GM18909 (cell line): Measurements from ENCODE around the gene TCN1.
"Not testable (repeated sequence)": the region's sequence is repeated elsewhere in the genome, so short reads cannot be mapped to it uniquely, and the experiment has no call there.

Experiments used
- ATAC-seq: cut with Tn5 transposase; IDR thresholded peaks from one replicate; pipeline ENCODE4 v1.9.1; 2021; ENCODE audit warnings: mild to moderate bottlenecking; ENCODE audit not compliant: unreplicated experiment, poor library complexity

Gene TCN1

GRCh38 chr11:59857439-59858434, 8.6 kb downstream of the TCN1 start:
- ATAC-seq = no peak

- ATAC-seq = no peak
These were observed 11.4 kb downstream of the TCN1 start for GRCh38 chr11:59854871-59855270.

- ATAC-seq = not testable (repeated sequence)
These were observed 14.9 kb downstream of the TCN1 start for GRCh38 chr11:59851416-59851815.

GRCh38 chr11:59849551-59849950, 16.7 kb downstream of the TCN1 start:
- ATAC-seq = not testable (repeated sequence)

- peak; percentile 46 for ATAC-seq
These were observed 17.2 kb downstream of the TCN1 start for GRCh38 chr11:59849129-59849528.

- ATAC-seq = not testable (repeated sequence)
These were observed 17.8 kb downstream of the TCN1 start for GRCh38 chr11:59848439-59848838.

GRCh38 chr11:59847626-59848025, 18.7 kb downstream of the TCN1 start:
- no peak for ATAC-seq

GRCh38 chr11:59846556-59846955, 19.7 kb downstream of the TCN1 start:
- no peak for ATAC-seq

GRCh38 chr11:59845399-59845798, 20.9 kb downstream of the TCN1 start, which contains the start of gene CBLIF:
Gene CBLIF, minus strand, starts transcription at chr11:59845499. Its CDS starts 46 bp downstream, at chr11:59845453.
- ATAC-seq = no peak

GRCh38 chr11:59842316-59842715, 24.0 kb downstream of the TCN1 start:
- ATAC-seq = no peak

- ATAC-seq = peak; percentile 80
These were observed 24.8 kb downstream of the TCN1 start for GRCh38 chr11:59841514-59841913.

- ATAC-seq = no peak
These were observed 26.7 kb downstream of the TCN1 start for GRCh38 chr11:59839615-59840014.

GRCh38 chr11:59833602-59834001, 32.7 kb downstream of the TCN1 start:
- ATAC-seq = no peak

GRCh38 chr11:59829358-59829757, 36.9 kb downstream of the TCN1 start:
- ATAC-seq = no peak

- ATAC-seq = peak; percentile 84
These were observed 43.2 kb downstream of the TCN1 start for GRCh38 chr11:59822989-59823566.

- no peak for ATAC-seq
These were observed 47.7 kb downstream of the TCN1 start for GRCh38 chr11:59818572-59818971.

GRCh38 chr11:59816434-59816833, 49.9 kb downstream of the TCN1 start:
- ATAC-seq = not testable (repeated sequence)

GRCh38 chr11:59815754-59816153, 50.5 kb downstream of the TCN1 start:
- no peak for ATAC-seq

GRCh38 chr11:59814021-59814420, 52.3 kb downstream of the TCN1 start:
- ATAC-seq = no peak

GRCh38 chr11:59813364-59813763, 52.9 kb downstream of the TCN1 start:
- no peak for ATAC-seq

GRCh38 chr11:59812220-59812619, 54.1 kb downstream of the TCN1 start:
- ATAC-seq = no peak
